Measurements from ENCODE around the gene FNBP1.

DNA sequence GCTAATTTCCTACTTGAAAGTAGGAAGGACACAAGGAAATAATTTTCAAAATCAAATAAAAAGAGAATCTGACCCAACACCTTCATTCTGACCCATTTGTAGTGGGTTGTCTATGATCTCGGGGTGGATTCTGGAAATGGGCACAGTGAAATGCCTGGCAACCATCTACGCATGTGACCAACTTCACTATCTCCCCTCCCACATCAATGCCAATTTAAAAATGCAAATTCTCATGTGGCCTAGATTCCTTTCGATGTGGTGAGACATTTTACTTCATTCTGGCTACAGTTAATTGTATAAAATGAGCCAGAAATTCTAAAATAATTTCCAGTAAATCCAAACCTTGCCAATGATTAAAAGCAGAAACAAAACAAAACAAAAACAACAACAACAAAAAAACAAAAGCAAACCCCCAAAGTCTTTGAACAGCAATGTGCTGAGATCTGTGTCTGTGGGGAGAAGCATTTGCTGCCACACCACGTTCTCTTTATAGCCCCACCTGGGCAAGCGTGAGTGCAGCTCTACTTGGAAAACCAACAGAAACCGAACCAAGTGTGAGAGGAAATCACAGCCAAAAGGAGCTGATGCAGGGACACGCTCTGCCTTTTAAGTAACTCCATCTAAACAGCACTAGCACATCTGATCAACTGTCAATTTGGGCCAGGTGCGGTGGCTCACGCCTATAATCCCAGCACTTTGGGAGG, 148.7 kb downstream of the FNBP1 start:
- TF ChIP-seq FOSL1 (IDR thresholded peaks at IDR 0.05; ENCODE audit: insufficient read depth, low read depth, low read length), result no peak
- TF ChIP-seq BCL11A (IDR thresholded peaks at IDR 0.05; ENCODE audit: low read depth in 2 of 2, low read length in 2 of 2), result no peak
- TF ChIP-seq, protein P1, sequence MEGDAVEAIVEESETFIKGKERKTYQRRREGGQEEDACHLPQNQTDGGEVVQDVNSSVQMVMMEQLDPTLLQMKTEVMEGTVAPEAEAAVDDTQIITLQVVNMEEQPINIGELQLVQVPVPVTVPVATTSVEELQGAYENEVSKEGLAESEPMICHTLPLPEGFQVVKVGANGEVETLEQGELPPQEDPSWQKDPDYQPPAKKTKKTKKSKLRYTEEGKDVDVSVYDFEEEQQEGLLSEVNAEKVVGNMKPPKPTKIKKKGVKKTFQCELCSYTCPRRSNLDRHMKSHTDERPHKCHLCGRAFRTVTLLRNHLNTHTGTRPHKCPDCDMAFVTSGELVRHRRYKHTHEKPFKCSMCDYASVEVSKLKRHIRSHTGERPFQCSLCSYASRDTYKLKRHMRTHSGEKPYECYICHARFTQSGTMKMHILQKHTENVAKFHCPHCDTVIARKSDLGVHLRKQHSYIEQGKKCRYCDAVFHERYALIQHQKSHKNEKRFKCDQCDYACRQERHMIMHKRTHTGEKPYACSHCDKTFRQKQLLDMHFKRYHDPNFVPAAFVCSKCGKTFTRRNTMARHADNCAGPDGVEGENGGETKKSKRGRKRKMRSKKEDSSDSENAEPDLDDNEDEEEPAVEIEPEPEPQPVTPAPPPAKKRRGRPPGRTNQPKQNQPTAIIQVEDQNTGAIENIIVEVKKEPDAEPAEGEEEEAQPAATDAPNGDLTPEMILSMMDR (IDR thresholded peaks at IDR 0.05; ENCODE audit: control extremely low read depth in 1 of 3, insufficient read depth in 1 of 3, low read depth in 1 of 3, low read length in 3 of 3), result no peak
- no peak for TF ChIP-seq RAD21 (IDR thresholded peaks at IDR 0.05 in 1 of 2, conservative IDR thresholded peaks at IDR 0.05 in 1 of 2; ENCODE audit: low read depth in 2 of 2, low read length in 2 of 2)
